H9 (cell line): ENCODE data around the gene SPTLC3. TPM values are rescaled to one million over a fixed set of nuclear protein-coding genes. Genes with fewer than 3 reads are reported as not detected.

Experiments used
- DNase-seq: peaks from one replicate; pipeline ENCODE4 v3.0.0-alpha.2; 2017
- H2AFZ ChIP-seq: one replicate; pipeline ENCODE4 v1.6.1; 2013; ENCODE audit warnings: mild to moderate bottlenecking, low read length, control low read depth, moderate library complexity
- H2AK5ac ChIP-seq: 2 replicates; pipeline ENCODE4 v1.6.1; 2013; ENCODE audit warnings: low read length, control low read depth, mixed read lengths; ENCODE audit not compliant: insufficient read length
- H2BK120ac ChIP-seq: one replicate; pipeline ENCODE4 v1.6.1; 2013; ENCODE audit warnings: low read depth, mild to moderate bottlenecking, low read length, control low read depth, inconsistent platforms; ENCODE audit not compliant: poor library complexity, severe bottlenecking
- H2BK12ac ChIP-seq: 2 replicates; pipeline ENCODE4 v1.6.1; 2013; ENCODE audit warnings: low read length, control low read depth, mixed read lengths, low read depth; ENCODE audit not compliant: insufficient read length
- H2BK15ac ChIP-seq: 2 replicates; pipeline ENCODE4 v1.6.1; 2013; ENCODE audit warnings: low read depth, low read length, control low read depth
- H2BK20ac ChIP-seq: one replicate; pipeline ENCODE4 v1.6.1; 2013; ENCODE audit warnings: low read depth, mild to moderate bottlenecking, low read length, control low read depth, inconsistent platforms; ENCODE audit not compliant: poor library complexity, severe bottlenecking
- H2BK5ac ChIP-seq: 2 replicates; pipeline ENCODE4 v1.6.1; 2013; ENCODE audit warnings: low read length, control low read depth, mixed read lengths; ENCODE audit not compliant: insufficient read length
- H3K14ac ChIP-seq: 2 replicates; pipeline ENCODE4 v1.6.1; 2013; ENCODE audit warnings: low read length, control low read depth; ENCODE audit not compliant: insufficient read depth
- H3K18ac ChIP-seq: 2 replicates; pipeline ENCODE4 v1.6.1; 2013; ENCODE audit warnings: low read depth, mild to moderate bottlenecking, mixed read lengths, low read length, control low read depth; ENCODE audit not compliant: insufficient read length
- H3K23ac ChIP-seq: 2 replicates; pipeline ENCODE4 v1.6.1; 2013; ENCODE audit warnings: low read length, control low read depth, mixed read lengths, low read depth; ENCODE audit not compliant: insufficient read length
- H3K23me2 ChIP-seq: 2 replicates; pipeline ENCODE4 v1.6.1; 2013; ENCODE audit warnings: low read depth, mild to moderate bottlenecking, mixed read lengths, low read length, control low read depth; ENCODE audit not compliant: insufficient read length, poor library complexity, severe bottlenecking
- H3K27ac ChIP-seq: 2 replicates; pipeline ENCODE4 v1.5.1; 2013; ENCODE audit warnings: low read length, control low read depth, mixed read lengths, low read depth; ENCODE audit not compliant: insufficient read length
- H3K27me3 ChIP-seq: 2 replicates; pipeline ENCODE4 v1.6.1; 2013; ENCODE audit warnings: low read length, control low read depth, inconsistent platforms; ENCODE audit not compliant: insufficient read depth
- H3K4ac ChIP-seq: 2 replicates; pipeline ENCODE4 v1.6.1; 2013; ENCODE audit warnings: low read depth, mild to moderate bottlenecking, control low read depth, inconsistent platforms, low read length, moderate library complexity
- H3K4me1 ChIP-seq: 2 replicates; pipeline ENCODE4 v1.6.1; 2013; ENCODE audit warnings: low read length, control low read depth, inconsistent platforms; ENCODE audit not compliant: insufficient read depth
- H3K4me2 ChIP-seq: 2 replicates; pipeline ENCODE4 v1.6.1; 2013; ENCODE audit warnings: low read length, control low read depth, mixed read lengths; ENCODE audit not compliant: insufficient read length, insufficient read depth
- H3K56ac ChIP-seq: 2 replicates; pipeline ENCODE4 v1.6.1; 2013; ENCODE audit warnings: low read depth, mild to moderate bottlenecking, mixed read lengths, low read length, control low read depth; ENCODE audit not compliant: insufficient read length
- H3K79me1 ChIP-seq: 2 replicates; pipeline ENCODE4 v1.6.1; 2013; ENCODE audit warnings: low read depth, mild to moderate bottlenecking, moderate library complexity, low read length, control low read depth, inconsistent platforms; ENCODE audit not compliant: insufficient read depth, poor library complexity, severe bottlenecking
- H3K79me2 ChIP-seq: 2 replicates; pipeline ENCODE4 v1.6.1; 2013; ENCODE audit warnings: low read length, control low read depth, inconsistent platforms; ENCODE audit not compliant: insufficient read depth
- H3K9ac ChIP-seq: 2 replicates; pipeline ENCODE4 v1.6.1; 2013; ENCODE audit warnings: low read length, control low read depth, mixed read lengths; ENCODE audit not compliant: insufficient read length; ENCODE audit errors: extremely low read depth
- H3K9me3 ChIP-seq: one replicate; pipeline ENCODE4 v1.6.1; 2013; ENCODE audit warnings: low read depth, low read length, inconsistent platforms; ENCODE audit not compliant: control insufficient read depth
- H3T11ph ChIP-seq: one replicate; pipeline ENCODE4 v1.6.1; 2013; ENCODE audit warnings: mild to moderate bottlenecking, low read length, control low read depth, inconsistent platforms
- H4K20me1 ChIP-seq: one replicate; pipeline ENCODE4 v1.6.1; 2013; ENCODE audit not compliant: control insufficient read depth, insufficient read length, insufficient read depth
- H4K5ac ChIP-seq: 2 replicates; pipeline ENCODE4 v1.6.1; 2013; ENCODE audit warnings: low read depth, mild to moderate bottlenecking, mixed read lengths, low read length, control low read depth; ENCODE audit not compliant: insufficient read length
- H4K8ac ChIP-seq: replicated peaks from 2 replicates; pipeline ENCODE4 v1.6.1; 2013; ENCODE audit warnings: low read length, control low read depth, mixed read lengths, low read depth; ENCODE audit not compliant: insufficient read length
- H4K91ac ChIP-seq: 2 replicates; pipeline ENCODE4 v1.6.1; 2013; ENCODE audit warnings: low read depth, mild to moderate bottlenecking, moderate library complexity, mixed read lengths, low read length, control low read depth; ENCODE audit not compliant: insufficient read length
- H3K27ac Mint-ChIP-seq, 3 experiments: 2 replicates in 2 of 3; 3 replicates in 1 of 3; pipeline ENCODE4 v1.8.0; 2020 to 2021; ENCODE audit warnings: mixed read lengths in 3 of 3, mild to moderate bottlenecking in 1 of 3, moderate library complexity in 1 of 3
- H3K27me3 Mint-ChIP-seq: 2 replicates; pipeline ENCODE4 v1.8.0; 2021; ENCODE audit warnings: low read depth, mild to moderate bottlenecking, moderate library complexity, mixed read lengths
- H3K36me3 Mint-ChIP-seq, 3 experiments: 2 replicates in 2 of 3; 3 replicates in 1 of 3; pipeline ENCODE4 v1.8.0; 2020 to 2021; ENCODE audit warnings: low read depth in 3 of 3, mixed read lengths in 3 of 3; ENCODE audit not compliant: insufficient read depth in 1 of 3
- H3K4me1 Mint-ChIP-seq, 2 experiments: 2 replicates each; pipeline ENCODE4 v1.8.0; 2020; ENCODE audit warnings: mixed read lengths in 2 of 2
- H3K4me3 Mint-ChIP-seq, 2 experiments: 2 replicates in 1 of 2; 3 replicates in 1 of 2; pipeline ENCODE4 v1.8.0; 2020 to 2021; ENCODE audit warnings: mild to moderate bottlenecking in 2 of 2, mixed read lengths in 2 of 2, moderate library complexity in 1 of 2
- H3K9me3 Mint-ChIP-seq, 2 experiments: 2 replicates in 1 of 2; 3 replicates in 1 of 2; pipeline ENCODE4 v1.8.0; 2020; ENCODE audit warnings: mild to moderate bottlenecking in 2 of 2, mixed read lengths in 2 of 2, moderate library complexity in 1 of 2
- WGBS: extraction: QIAGEN DNeasy Blood & Tissue Kit; methylation state at CpG from one replicate; pipeline ENCODE4 v1.1.7; 2013; ENCODE audit warnings: missing lambda C conversion rate, low lambda C conversion rate, mixed read lengths; ENCODE audit not compliant: insufficient read length; ENCODE audit errors: extremely low coverage; 5-methylcytosine and 5-hydroxymethylcytosine counted together
- total RNA-seq: library from RNA; stranded (reverse); gene quantifications from 2 replicates; pipeline ENCODE4 v1.2.1, GENCODE V29; 2021
- TF ChIP-seq, protein P1 (sequence below): fragments of 200-600 bp; sonication (generic); conservative IDR thresholded peaks from 3 replicates; pipeline ENCODE4 v1.8.0; 2021; ENCODE audit warnings: antibody characterized with exemption, mild to moderate bottlenecking

SPTLC3 gene
- total RNA-seq, 1 experiment from 2014 or later, result 0.68 TPM

DNA sequence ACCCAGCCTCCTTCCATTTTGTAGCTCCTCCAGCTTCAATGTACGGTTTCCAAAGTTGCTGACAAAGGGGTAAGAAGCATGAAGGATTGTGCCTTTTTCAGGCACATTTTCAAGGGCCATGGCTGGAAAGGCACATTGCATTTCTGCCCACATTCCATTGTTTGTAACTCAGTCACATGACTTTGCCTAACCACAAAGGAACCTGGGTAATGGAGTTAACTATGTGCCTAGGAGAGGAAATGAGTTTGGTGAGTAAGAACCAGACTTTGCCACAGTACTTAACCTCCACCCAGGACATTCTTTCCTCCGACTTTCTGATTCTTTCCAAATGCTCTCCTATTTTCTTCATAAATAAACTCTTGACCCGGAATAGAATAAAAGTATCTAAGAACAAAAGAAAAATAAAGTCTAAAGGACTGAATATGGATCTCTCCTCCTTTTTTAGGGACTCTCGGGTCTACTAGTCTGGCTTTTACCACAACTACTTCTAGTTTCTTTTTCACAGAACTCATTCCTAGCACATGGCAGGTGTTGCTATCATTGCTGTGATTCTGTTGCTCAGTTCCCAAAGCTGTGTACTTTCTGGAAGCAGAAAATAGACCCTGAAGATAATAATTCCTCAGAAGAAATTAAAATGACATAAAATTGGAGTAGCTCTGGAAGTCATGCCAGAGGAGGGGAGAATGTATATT, 130.8 kb downstream of the SPTLC3 start:
- WGBS, result no CpG with 5 or more reads among the region's 4 CpGs
- Histone ChIP-seq H4K5ac (no peak overlapping the region), H2BK120ac (no peak overlapping the region), H3K4me1 (no peaks in the 10 kb centered on the region), H2AK5ac (no peak overlapping the region), H3K56ac (no peak overlapping the region), H3K9me3 (no peaks in the 10 kb centered on the region), H3K27ac (no peak overlapping the region), H2BK15ac (no peak overlapping the region), H4K20me1 (no peaks in the 10 kb centered on the region), H4K91ac (no peak overlapping the region), H3K14ac (no peak overlapping the region), H3K23ac (no peak overlapping the region), H2BK20ac (no peak overlapping the region), H3K27me3 (no peaks in the 10 kb centered on the region), H3K79me2 (no peaks in the 10 kb centered on the region), H2BK5ac (no peak overlapping the region), H3K23me2 (no peaks in the 10 kb centered on the region), H3K9ac (no peak overlapping the region), H4K8ac (no peak overlapping the region), H2AFZ (peak overlapping the region; percentile 89), H3T11ph (no peak overlapping the region), H3K18ac (no peak overlapping the region), H3K79me1 (no peaks in the 10 kb centered on the region), H3K4ac (no peak overlapping the region), H2BK12ac (no peak overlapping the region), H3K4me2 (no peak overlapping the region)
- H3K36me3 Mint-ChIP-seq, result no peaks in the 10 kb centered on the region
- no peak for DNase-seq
- no peak overlapping the region for H3K27ac Mint-ChIP-seq
- H3K4me3 Mint-ChIP-seq, result no peak overlapping the region
- H3K9me3 Mint-ChIP-seq, result no peaks in the 10 kb centered on the region
- H3K4me1 Mint-ChIP-seq, result 0 out of 4 replicates have a peak, but pooled peaks cover 0 to 3% of the 10 kb centered on the region in 2 experiments
- no peaks in the 10 kb centered on the region; the same call in 1 of the 2 replicates for H3K27me3 Mint-ChIP-seq
- TF ChIP-seq, protein P1, sequence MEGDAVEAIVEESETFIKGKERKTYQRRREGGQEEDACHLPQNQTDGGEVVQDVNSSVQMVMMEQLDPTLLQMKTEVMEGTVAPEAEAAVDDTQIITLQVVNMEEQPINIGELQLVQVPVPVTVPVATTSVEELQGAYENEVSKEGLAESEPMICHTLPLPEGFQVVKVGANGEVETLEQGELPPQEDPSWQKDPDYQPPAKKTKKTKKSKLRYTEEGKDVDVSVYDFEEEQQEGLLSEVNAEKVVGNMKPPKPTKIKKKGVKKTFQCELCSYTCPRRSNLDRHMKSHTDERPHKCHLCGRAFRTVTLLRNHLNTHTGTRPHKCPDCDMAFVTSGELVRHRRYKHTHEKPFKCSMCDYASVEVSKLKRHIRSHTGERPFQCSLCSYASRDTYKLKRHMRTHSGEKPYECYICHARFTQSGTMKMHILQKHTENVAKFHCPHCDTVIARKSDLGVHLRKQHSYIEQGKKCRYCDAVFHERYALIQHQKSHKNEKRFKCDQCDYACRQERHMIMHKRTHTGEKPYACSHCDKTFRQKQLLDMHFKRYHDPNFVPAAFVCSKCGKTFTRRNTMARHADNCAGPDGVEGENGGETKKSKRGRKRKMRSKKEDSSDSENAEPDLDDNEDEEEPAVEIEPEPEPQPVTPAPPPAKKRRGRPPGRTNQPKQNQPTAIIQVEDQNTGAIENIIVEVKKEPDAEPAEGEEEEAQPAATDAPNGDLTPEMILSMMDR, result no peak
